Kidney epithelial cell (primary cell): ENCODE data around the gene SENP6. TPM values are rescaled to one million over a fixed set of nuclear protein-coding genes. Genes with fewer than 3 reads are reported as not detected.

ENCODE experiments used
- DNase-seq: peaks from one replicate; pipeline ENCODE4 v3.0.0-alpha.2; 2010; ENCODE audit warnings: low read depth
- H3K27me3 ChIP-seq: 2 replicates; pipeline ENCODE4 v1.6.0; 2011; ENCODE audit warnings: low read length; ENCODE audit not compliant: control insufficient read depth, insufficient read depth
- H3K36me3 ChIP-seq: 2 replicates; pipeline ENCODE4 v1.5.1; 2011; ENCODE audit warnings: low read length; ENCODE audit not compliant: control insufficient read depth, insufficient read depth
- H3K4me3 ChIP-seq: 2 replicates; pipeline ENCODE4 v1.5.1; 2011; ENCODE audit warnings: low read depth, mild to moderate bottlenecking, control low read depth, low read length
- total RNA-seq: library from RNA; depleted of rRNA; stranded (reverse); fragments of >200 nt; gene quantifications from 2 replicates; pipeline ENCODE4 v1.2.3, GENCODE V29; 2015
- TF ChIP-seq, protein P1 (sequence below): IDR thresholded peaks from 2 replicates; pipeline ENCODE4 v1.5.1; 2011; ENCODE audit warnings: mild to moderate bottlenecking, moderate library complexity, low read length, control low read depth, inconsistent platforms; ENCODE audit not compliant: insufficient read depth, poor library complexity, severe bottlenecking

The SENP6 gene
- total RNA-seq, 1 donor from 2014 or later = 68.5 TPM

DNA sequence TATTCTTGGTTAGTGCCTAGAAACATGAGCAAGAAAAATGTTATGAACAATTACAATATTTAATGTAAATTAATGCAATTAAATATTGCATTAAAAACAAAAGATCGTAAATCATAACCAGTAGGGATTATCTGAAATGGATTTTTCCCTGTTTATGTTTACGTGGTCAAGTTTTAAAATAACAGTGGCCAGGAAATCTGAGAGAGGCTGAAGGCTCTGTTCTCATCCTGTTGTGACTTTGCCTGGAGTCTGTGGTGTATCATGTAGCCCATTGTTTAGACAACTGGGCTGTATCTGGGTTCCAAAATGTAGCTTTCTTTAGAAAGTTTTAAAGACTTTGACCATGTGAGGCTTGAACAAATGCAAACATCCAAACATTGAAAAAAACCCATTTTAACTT lies 149.8 kb downstream of the SENP6 start:
- no peaks in the 10 kb centered on the region for H3K27me3 ChIP-seq
- H3K36me3 ChIP-seq = no peaks in the 10 kb centered on the region
- TF ChIP-seq, protein P1, sequence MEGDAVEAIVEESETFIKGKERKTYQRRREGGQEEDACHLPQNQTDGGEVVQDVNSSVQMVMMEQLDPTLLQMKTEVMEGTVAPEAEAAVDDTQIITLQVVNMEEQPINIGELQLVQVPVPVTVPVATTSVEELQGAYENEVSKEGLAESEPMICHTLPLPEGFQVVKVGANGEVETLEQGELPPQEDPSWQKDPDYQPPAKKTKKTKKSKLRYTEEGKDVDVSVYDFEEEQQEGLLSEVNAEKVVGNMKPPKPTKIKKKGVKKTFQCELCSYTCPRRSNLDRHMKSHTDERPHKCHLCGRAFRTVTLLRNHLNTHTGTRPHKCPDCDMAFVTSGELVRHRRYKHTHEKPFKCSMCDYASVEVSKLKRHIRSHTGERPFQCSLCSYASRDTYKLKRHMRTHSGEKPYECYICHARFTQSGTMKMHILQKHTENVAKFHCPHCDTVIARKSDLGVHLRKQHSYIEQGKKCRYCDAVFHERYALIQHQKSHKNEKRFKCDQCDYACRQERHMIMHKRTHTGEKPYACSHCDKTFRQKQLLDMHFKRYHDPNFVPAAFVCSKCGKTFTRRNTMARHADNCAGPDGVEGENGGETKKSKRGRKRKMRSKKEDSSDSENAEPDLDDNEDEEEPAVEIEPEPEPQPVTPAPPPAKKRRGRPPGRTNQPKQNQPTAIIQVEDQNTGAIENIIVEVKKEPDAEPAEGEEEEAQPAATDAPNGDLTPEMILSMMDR = no peak
- no peak for DNase-seq
- no peak overlapping the region for H3K4me3 ChIP-seq

DNA sequence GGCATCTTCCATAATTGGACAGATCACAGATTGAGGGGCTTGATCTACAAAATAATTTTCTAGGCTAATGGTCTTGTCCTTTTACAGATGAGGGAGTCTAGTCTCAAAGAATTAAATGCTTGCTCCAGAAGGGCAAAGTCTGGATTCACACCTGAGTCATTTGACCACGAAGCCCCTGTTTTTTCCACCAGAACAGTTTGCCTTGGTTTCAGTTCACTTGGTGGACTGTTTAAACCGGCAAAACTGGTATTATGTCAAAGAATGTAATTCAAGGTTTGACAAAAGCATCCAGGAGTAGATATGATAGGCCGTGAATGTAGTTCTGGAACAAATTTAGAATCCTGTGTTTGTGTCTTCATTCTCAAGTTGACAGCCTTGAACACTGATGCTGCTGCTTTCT lies 150.7 kb downstream of the SENP6 start:
- DNase-seq = no peak
- no peak overlapping the region for H3K4me3 ChIP-seq

DNA sequence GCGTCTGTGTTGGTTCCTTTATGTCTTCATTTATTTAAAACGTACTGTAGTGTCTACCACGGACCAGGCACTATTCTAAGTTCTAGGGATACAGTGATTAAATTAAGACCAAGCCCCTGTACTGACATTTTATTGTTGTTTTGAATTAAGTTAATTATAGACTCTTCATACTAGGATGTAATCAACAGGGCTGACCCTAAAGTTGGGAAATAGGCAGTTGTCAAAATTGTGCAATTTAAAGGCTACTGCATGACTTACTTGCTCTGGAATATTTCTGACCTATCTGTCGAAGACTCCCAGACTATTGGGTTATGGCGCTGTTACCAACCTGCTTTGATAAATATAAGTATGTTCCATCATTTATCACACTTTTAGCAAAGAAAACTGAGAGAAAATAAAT lies 154.0 kb downstream of the SENP6 start:
- no peak for DNase-seq

More for the DNA sequence above, 150.7 kb downstream of the SENP6 start:
- H3K36me3 ChIP-seq = no peaks in the 10 kb centered on the region
- TF ChIP-seq, protein P1 = no peak
- no peaks in the 10 kb centered on the region for H3K27me3 ChIP-seq

DNA sequence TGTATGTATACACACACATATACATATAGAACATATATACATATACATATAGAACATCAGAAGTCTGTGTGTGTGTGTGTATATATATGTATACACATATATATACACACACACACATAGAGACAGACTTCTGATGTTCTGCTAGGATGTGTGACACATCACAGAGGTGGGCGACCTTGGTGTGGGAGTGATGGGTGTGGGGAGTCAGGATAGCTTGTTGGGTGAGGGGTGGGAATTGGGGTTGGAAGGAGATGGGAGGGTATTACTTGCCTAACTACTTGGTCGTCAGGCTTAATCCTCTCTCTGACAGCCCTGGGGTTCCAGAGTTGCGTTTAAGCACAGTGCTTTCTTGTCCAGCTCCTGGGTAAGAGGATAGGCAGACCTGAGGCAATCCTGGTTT lies 155.6 kb downstream of the SENP6 start:
- TF ChIP-seq, protein P1 = no peak
- Histone ChIP-seq H3K27me3 (no peaks in the 10 kb centered on the region), H3K36me3 (no peaks in the 10 kb centered on the region), H3K4me3 (no peak overlapping the region)
- no peak for DNase-seq

More for the DNA sequence above, 154.0 kb downstream of the SENP6 start:
- TF ChIP-seq, protein P1 = no peak
- Histone ChIP-seq H3K27me3 (no peaks in the 10 kb centered on the region), H3K4me3 (no peak overlapping the region), H3K36me3 (no peaks in the 10 kb centered on the region)

DNA sequence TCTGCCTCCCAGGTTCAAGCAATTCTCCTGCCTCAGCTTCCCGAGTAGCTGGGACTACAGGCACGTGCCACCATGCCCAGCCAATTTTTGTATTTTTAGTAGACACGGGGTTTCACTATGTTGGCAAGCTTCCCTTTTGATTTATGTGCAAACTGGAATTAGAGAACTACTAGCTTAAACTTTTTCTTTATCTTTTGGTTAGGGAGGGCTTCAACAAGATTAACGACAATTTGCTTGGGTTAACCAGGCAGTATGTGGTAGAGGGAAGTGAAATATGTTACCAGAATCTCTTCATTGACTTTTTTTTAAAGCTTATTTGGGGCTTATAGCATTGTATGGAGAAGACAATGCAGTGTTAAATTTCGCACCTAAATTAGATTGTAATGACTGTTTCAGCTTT lies 156.4 kb downstream of the SENP6 start:
- TF ChIP-seq, protein P1 = no peak
- H3K4me3 ChIP-seq = no peak overlapping the region

DNA sequence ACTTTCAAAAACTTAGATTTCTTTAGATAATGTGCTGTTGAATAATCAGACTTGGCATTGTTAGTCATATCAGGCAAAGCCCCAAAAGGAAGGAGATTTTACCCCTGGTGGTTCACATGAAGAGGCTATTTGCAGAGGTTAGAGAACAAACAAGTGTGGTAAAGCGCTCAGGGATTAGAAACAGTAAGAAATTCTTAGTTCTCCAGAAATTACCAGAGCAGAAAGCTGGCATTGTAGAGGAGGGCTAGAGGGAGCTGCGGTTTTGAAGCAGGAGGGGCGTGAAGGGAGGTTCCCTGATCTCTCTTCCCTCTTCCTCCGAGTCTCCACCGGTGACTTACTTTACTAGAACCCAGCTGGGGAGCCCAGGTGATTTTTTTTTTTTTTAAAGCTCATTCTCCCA lies 157.5 kb downstream of the SENP6 start:
- no peak overlapping the region for H3K4me3 ChIP-seq
- DNase-seq = no peak

More for the DNA sequence above, 156.4 kb downstream of the SENP6 start:
- Histone ChIP-seq H3K27me3 (no peaks in the 10 kb centered on the region), H3K36me3 (no peaks in the 10 kb centered on the region)
- no peak for DNase-seq

More for the DNA sequence above, 157.5 kb downstream of the SENP6 start:
- TF ChIP-seq, protein P1 = no peak
- no peaks in the 10 kb centered on the region for H3K27me3 ChIP-seq
- no peaks in the 10 kb centered on the region for H3K36me3 ChIP-seq
